IPS-11a (cell line): ENCODE data around the gene STT3A.

Source experiments
- H3K4me3 ChIP-seq: one replicate; pipeline ENCODE4 v1.5.1; 2013; ENCODE audit warnings: low read depth, low read length, control low read depth

The STT3A gene

GRCh38 chr11:125649465-125650166 lies 57.0 kb downstream of the STT3A start:
- H3K4me3 ChIP-seq: no peak overlapping the region

- H3K4me3 ChIP-seq: no peak overlapping the region
These were observed 70.0 kb downstream of the STT3A start for GRCh38 chr11:125662689-125663088.

GRCh38 chr11:125663910-125664309 lies 71.3 kb downstream of the STT3A start:
- no peak overlapping the region for H3K4me3 ChIP-seq

- H3K4me3 ChIP-seq: no peak overlapping the region
These were observed 74.5 kb downstream of the STT3A start for GRCh38 chr11:125667151-125667550.

GRCh38 chr11:125670172-125670571 lies 77.5 kb downstream of the STT3A start:
- H3K4me3 ChIP-seq: no peak overlapping the region

- H3K4me3 ChIP-seq: no peak overlapping the region
These were observed 78.9 kb downstream of the STT3A start for GRCh38 chr11:125671561-125671960.
